ENCODE results near the gene GFOD2.

GFOD2 gene

DNA sequence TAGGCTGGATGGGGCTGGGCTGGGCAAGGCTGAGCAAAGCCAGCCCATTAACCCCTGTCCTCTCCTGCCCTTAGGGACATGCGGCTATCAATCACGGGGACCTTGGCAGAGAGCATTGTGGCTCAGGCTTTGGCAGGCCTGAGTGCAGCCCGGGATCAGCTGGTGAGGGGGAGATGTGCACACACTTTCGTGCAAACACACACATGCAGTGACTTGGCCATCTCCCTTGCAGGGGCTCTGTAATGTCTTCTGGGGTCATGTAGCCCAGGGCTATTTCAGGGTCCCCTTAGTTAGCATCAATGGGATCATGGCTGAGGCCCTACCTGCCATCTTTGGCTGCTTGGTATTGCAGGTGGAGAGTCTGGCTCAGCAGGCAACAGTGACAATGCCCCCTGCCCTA lies 67.3 kb downstream of the GFOD2 start:
- ATAC-seq: no peak
- TF ChIP-seq GLIS3 (CRISPR knock-in tag; IDR thresholded peaks at IDR 0.05) (no peak), ESRRG (CRISPR knock-in tag; IDR thresholded peaks at IDR 0.05) (no peak), ISL1 (CRISPR knock-in tag; IDR thresholded peaks at IDR 0.05) (no peak), ZFP3 (CRISPR knock-in tag; IDR thresholded peaks at IDR 0.05) (no peak), ZNF70 (CRISPR knock-in tag; IDR thresholded peaks at IDR 0.05) (no peak), BACH2 (CRISPR knock-in tag; IDR thresholded peaks at IDR 0.05; ENCODE audit: borderline replicate concordance) (no peak), ARNTL (CRISPR knock-in tag; IDR thresholded peaks at IDR 0.05; ENCODE audit: borderline replicate concordance, low read depth) (no peak), TOX (CRISPR knock-in tag; IDR thresholded peaks at IDR 0.05; ENCODE audit: borderline replicate concordance) (no peak), ZC3H10 (CRISPR knock-in tag; IDR thresholded peaks at IDR 0.05) (no peak), ZNF565 (CRISPR knock-in tag; conservative IDR thresholded peaks at IDR 0.05; ENCODE audit: low read depth) (no peak), CSDC2 (CRISPR knock-in tag; IDR thresholded peaks at IDR 0.05) (no peak), TCF4 (CRISPR knock-in tag; IDR thresholded peaks at IDR 0.05; ENCODE audit: borderline replicate concordance) (no peak)
- TF ChIP-seq, protein P1, sequence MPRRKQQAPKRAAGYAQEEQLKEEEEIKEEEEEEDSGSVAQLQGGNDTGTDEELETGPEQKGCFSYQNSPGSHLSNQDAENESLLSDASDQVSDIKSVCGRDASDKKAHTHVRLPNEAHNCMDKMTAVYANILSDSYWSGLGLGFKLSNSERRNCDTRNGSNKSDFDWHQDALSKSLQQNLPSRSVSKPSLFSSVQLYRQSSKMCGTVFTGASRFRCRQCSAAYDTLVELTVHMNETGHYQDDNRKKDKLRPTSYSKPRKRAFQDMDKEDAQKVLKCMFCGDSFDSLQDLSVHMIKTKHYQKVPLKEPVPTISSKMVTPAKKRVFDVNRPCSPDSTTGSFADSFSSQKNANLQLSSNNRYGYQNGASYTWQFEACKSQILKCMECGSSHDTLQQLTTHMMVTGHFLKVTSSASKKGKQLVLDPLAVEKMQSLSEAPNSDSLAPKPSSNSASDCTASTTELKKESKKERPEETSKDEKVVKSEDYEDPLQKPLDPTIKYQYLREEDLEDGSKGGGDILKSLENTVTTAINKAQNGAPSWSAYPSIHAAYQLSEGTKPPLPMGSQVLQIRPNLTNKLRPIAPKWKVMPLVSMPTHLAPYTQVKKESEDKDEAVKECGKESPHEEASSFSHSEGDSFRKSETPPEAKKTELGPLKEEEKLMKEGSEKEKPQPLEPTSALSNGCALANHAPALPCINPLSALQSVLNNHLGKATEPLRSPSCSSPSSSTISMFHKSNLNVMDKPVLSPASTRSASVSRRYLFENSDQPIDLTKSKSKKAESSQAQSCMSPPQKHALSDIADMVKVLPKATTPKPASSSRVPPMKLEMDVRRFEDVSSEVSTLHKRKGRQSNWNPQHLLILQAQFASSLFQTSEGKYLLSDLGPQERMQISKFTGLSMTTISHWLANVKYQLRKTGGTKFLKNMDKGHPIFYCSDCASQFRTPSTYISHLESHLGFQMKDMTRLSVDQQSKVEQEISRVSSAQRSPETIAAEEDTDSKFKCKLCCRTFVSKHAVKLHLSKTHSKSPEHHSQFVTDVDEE (CRISPR knock-in tag; IDR thresholded peaks at IDR 0.05): no peak

DNA sequence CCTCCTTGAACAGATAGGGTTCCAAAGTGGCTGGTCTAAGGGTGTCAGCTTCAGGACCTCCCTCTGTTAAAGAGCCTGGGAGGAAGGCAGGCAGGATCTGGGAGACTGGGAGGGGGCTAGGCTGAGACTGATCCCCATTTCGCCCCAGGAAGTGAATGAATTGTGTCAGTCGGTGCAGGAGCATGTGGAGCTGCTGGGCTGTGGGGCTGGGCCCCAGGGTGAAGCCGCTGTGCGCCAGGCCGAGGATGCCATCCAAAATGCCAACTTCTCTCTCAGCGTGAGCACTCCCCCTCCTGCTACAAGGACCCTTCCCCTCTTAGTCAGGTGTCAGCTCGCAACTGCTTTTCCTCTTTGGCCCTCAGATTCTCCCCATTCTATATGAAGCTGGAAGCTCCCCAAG lies 68.1 kb downstream of the GFOD2 start:
- TF ChIP-seq ZNF8 (CRISPR knock-in tag; IDR thresholded peaks at IDR 0.05): no peak
- no peak for ATAC-seq

DNA sequence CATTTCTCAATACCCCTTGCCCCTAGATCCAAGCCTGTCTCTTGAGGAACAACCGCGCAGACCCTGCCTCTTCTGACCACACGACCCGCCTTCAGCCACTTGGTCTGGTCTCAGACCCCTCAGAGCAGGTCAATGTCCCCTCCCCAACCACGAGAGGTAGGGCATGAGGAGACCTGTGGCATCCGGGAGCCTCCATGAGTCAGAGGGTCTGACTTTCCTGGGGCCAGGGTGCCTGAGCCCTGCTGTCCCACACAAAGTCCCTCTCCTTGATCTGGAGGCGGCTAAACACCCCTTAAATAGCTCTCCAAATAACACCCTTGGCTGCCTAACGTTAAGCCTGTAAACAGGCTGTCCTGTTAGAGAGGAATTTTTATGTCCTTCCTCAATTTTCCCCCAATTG lies 69.1 kb downstream of the GFOD2 start:
- TF ChIP-seq, protein P2, sequence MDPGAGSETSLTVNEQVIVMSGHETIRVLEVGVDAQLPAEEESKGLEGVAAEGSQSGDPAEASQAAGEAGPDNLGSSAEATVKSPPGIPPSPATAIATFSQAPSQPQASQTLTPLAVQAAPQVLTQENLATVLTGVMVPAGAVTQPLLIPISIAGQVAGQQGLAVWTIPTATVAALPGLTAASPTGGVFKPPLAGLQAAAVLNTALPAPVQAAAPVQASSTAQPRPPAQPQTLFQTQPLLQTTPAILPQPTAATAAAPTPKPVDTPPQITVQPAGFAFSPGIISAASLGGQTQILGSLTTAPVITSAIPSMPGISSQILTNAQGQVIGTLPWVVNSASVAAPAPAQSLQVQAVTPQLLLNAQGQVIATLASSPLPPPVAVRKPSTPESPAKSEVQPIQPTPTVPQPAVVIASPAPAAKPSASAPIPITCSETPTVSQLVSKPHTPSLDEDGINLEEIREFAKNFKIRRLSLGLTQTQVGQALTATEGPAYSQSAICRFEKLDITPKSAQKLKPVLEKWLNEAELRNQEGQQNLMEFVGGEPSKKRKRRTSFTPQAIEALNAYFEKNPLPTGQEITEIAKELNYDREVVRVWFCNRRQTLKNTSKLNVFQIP (CRISPR knock-in tag; IDR thresholded peaks at IDR 0.05; ENCODE audit: borderline replicate concordance, low read depth): no peak
- TF ChIP-seq ZNF70 (CRISPR knock-in tag; IDR thresholded peaks at IDR 0.05) (no peak), ZNF565 (CRISPR knock-in tag; conservative IDR thresholded peaks at IDR 0.05; ENCODE audit: low read depth) (no peak), GLIS3 (CRISPR knock-in tag; IDR thresholded peaks at IDR 0.05) (no peak), ARNTL (CRISPR knock-in tag; IDR thresholded peaks at IDR 0.05; ENCODE audit: borderline replicate concordance, low read depth) (no peak), ZFP30 (CRISPR knock-in tag; IDR thresholded peaks at IDR 0.05) (no peak), TOX (CRISPR knock-in tag; IDR thresholded peaks at IDR 0.05; ENCODE audit: borderline replicate concordance) (no peak), SNAI2 (CRISPR knock-in tag; IDR thresholded peaks at IDR 0.05) (no peak), BACH2 (CRISPR knock-in tag; IDR thresholded peaks at IDR 0.05; ENCODE audit: borderline replicate concordance) (no peak), ZNF8 (CRISPR knock-in tag; IDR thresholded peaks at IDR 0.05) (no peak)
- TF ChIP-seq, protein P3, sequence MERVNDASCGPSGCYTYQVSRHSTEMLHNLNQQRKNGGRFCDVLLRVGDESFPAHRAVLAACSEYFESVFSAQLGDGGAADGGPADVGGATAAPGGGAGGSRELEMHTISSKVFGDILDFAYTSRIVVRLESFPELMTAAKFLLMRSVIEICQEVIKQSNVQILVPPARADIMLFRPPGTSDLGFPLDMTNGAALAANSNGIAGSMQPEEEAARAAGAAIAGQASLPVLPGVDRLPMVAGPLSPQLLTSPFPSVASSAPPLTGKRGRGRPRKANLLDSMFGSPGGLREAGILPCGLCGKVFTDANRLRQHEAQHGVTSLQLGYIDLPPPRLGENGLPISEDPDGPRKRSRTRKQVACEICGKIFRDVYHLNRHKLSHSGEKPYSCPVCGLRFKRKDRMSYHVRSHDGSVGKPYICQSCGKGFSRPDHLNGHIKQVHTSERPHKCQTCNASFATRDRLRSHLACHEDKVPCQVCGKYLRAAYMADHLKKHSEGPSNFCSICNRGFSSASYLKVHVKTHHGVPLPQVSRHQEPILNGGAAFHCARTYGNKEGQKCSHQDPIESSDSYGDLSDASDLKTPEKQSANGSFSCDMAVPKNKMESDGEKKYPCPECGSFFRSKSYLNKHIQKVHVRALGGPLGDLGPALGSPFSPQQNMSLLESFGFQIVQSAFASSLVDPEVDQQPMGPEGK (CRISPR knock-in tag; IDR thresholded peaks at IDR 0.05; ENCODE audit: borderline replicate concordance): no peak
- no peak for ATAC-seq

DNA sequence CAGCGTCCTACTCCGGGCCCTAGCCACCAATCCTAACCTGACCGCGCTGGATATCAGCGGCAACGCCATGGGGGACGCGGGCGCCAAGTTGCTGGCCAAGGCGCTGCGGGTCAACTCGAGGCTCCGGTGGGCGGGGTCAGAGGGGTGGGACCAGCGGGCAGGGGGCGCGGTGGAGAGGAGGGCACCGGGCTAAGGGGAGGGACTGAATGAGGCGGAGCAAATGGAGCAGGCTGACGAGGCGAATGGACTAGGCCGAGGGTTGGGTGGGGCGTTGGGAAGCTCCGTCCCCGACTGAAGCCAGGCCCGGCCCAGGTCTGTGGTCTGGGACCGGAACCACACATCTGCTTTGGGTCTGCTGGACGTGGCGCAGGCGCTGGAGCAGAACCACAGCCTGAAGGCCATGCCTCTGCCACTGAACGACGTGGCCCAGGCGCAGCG lies 69.6 kb downstream of the GFOD2 start:
- TF ChIP-seq ISL1 (CRISPR knock-in tag; IDR thresholded peaks at IDR 0.05): no peak
- ATAC-seq: no peak

DNA sequence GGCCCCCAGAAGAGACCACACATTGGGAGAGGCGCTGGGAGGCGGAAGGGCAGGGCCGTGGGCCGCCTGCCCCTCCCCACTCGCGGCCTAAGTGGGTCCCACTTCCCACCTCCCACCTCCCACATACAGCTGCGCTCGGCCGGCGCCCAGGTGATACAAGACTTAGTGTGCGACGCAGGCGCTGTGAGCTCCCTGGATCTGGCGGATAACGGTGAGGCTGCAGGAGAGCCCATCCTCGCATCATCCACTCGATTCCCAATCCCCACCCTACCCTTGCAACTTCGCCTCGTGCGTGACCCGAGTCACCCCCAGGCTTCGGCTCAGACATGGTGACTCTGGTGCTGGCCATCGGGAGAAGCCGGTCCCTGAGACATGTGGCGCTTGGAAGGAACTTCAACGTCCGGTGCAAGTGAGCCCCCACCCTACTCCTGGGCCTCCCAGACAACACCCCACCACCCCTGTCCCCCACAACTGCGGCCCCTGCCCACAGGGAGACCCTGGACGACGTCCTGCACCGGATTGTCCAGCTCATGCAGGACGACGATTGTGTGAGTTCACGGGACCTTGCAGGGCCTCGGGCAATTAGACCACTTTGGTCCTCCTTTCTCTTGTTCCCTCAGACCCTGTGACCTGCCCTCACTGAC lies 70.2 kb downstream of the GFOD2 start:
- no peak for ATAC-seq
- TF ChIP-seq TCF4 (CRISPR knock-in tag; IDR thresholded peaks at IDR 0.05; ENCODE audit: borderline replicate concordance) (no peak), ARNTL (CRISPR knock-in tag; IDR thresholded peaks at IDR 0.05; ENCODE audit: borderline replicate concordance, low read depth) (no peak)

All from SK-N-SH treated with all-trans-retinoic acid at 6 μM for 48 hours (cell line).